Stimulated activated CD8-positive, alpha-beta memory T cell treated with anti-CD3 and anti-CD28 coated beads, Interleukin-4, amount 100 ng/mL, for 4 hours (primary cell): ENCODE data around the gene FAM156B.
"Not testable (repeated sequence)": the region's sequence is repeated elsewhere in the genome, so short reads cannot be mapped to it uniquely, and the experiment has no call there.

Source experiments
- DNase-seq, 2 donors: peaks; one replicate each; pipeline ENCODE4 v3.0.0-alpha.2; 2020; ENCODE audit warnings: low read depth in 2 of 2, low spot score in 1 of 2

FAM156B gene

GRCh38 chrX:52896855-52897709 is at the start of gene FAM156B:
FAM156B (plus strand) TSS chrX:52897330; CDS start chrX:52907226, 9,896 bp downstream.
- DNase-seq: not testable (repeated sequence)

- no peak for DNase-seq
Measured at GRCh38 chrX:52852110-52852860, 44.8 kb upstream of the FAM156B start.

GRCh38 chrX:52856991-52857525 is 40.1 kb upstream of the FAM156B start:
- DNase-seq: not testable (repeated sequence)

- no peak for DNase-seq
Measured at GRCh38 chrX:52865343-52865998, 31.7 kb upstream of the FAM156B start.

GRCh38 chrX:52867610-52868348 is 29.4 kb upstream of the FAM156B start, which contains the start of gene XAGE3:
XAGE3 (minus strand) TSS chrX:52868083; CDS start chrX:52867133, 950 bp downstream.
- no peak for DNase-seq

- DNase-seq: no peak
Measured at GRCh38 chrX:52870046-52870445, 27.1 kb upstream of the FAM156B start.

GRCh38 chrX:52873825-52874224 is 23.3 kb upstream of the FAM156B start:
- DNase-seq: not testable (repeated sequence)

GRCh38 chrX:52874661-52875060 is 22.5 kb upstream of the FAM156B start:
- DNase-seq: no peak

- not testable (repeated sequence) for DNase-seq
Measured at GRCh38 chrX:52875436-52875835, 21.7 kb upstream of the FAM156B start.

- not testable (repeated sequence) for DNase-seq
Measured at GRCh38 chrX:52876386-52876785, 20.7 kb upstream of the FAM156B start.

- DNase-seq: not testable (repeated sequence)
Measured at GRCh38 chrX:52887459-52887858, 9.7 kb upstream of the FAM156B start.

- not testable (repeated sequence) for DNase-seq
Measured at GRCh38 chrX:52888090-52888489, 9.0 kb upstream of the FAM156B start.

GRCh38 chrX:52896438-52896837 is 692 bp upstream of the FAM156B start:
- DNase-seq: not testable (repeated sequence)

GRCh38 chrX:52905531-52905930 is 8.4 kb downstream of the FAM156B start:
- not testable (repeated sequence) for DNase-seq

- DNase-seq: not testable (repeated sequence)
Measured at GRCh38 chrX:52906072-52906471, 8.9 kb downstream of the FAM156B start.

- not testable (repeated sequence) for DNase-seq
Measured at GRCh38 chrX:52907137-52907536, 10.0 kb downstream of the FAM156B start.

- DNase-seq: not testable (repeated sequence)
Measured at GRCh38 chrX:52907900-52908299, 10.8 kb downstream of the FAM156B start.

GRCh38 chrX:52909313-52909969 is 12.3 kb downstream of the FAM156B start:
- DNase-seq: not testable (repeated sequence)

- DNase-seq: not testable (repeated sequence)
Measured at GRCh38 chrX:52913681-52914080, 16.6 kb downstream of the FAM156B start.

GRCh38 chrX:52914704-52915103 is 17.6 kb downstream of the FAM156B start:
- not testable (repeated sequence) for DNase-seq
